WERI-Rb-1 (cell line): ENCODE results near the gene NEDD8.

Experiments
- DNase-seq: peaks from one replicate; pipeline ENCODE4 v3.0.0-alpha.2; 2020
- H3K27ac ChIP-seq: fragments of 250-450 bp; sonication (Bioruptor Pico); 2 replicates; pipeline ENCODE4 v1.5.1; 2020; ENCODE audit warnings: mild to moderate bottlenecking, moderate library complexity
- H3K27me3 ChIP-seq: fragments of 250-450 bp; sonication (Bioruptor Pico); 2 replicates; pipeline ENCODE4 v1.5.1; 2021; ENCODE audit warnings: mild to moderate bottlenecking, low read depth, moderate library complexity; ENCODE audit not compliant: insufficient read depth, severe bottlenecking
- H3K36me3 ChIP-seq: fragments of 250-450 bp; sonication (Bioruptor Pico); 2 replicates; pipeline ENCODE4 v1.5.1; 2020; ENCODE audit warnings: mild to moderate bottlenecking, moderate library complexity
- H3K4me3 ChIP-seq: 2 replicates; pipeline ENCODE4 v1.5.1; 2011; ENCODE audit warnings: low read depth, mild to moderate bottlenecking, control low read depth, low read length
- H3K9me3 ChIP-seq: fragments of 250-450 bp; sonication (Bioruptor Pico); 2 replicates; pipeline ENCODE4 v1.5.1; 2021; ENCODE audit warnings: mild to moderate bottlenecking, moderate library complexity; ENCODE audit not compliant: severe bottlenecking
- TF ChIP-seq, protein P1 (sequence below): IDR thresholded peaks from 2 replicates; pipeline ENCODE4 v1.5.1; 2011; ENCODE audit warnings: low read depth, mild to moderate bottlenecking, control low read depth, inconsistent platforms, low read length

Gene NEDD8

GRCh38 chr14:24241829-24242443, 9.8 kb upstream of the NEDD8 start:
- Histone ChIP-seq H3K36me3 (peaks cover 44% of the 10 kb centered on the region), H3K27ac (peak overlapping the region; percentile 97), H3K27me3 (no peaks in the 10 kb centered on the region), H3K4me3 (peak overlapping the region; percentile 73), H3K9me3 (no peaks in the 10 kb centered on the region)
- TF ChIP-seq, protein P1, sequence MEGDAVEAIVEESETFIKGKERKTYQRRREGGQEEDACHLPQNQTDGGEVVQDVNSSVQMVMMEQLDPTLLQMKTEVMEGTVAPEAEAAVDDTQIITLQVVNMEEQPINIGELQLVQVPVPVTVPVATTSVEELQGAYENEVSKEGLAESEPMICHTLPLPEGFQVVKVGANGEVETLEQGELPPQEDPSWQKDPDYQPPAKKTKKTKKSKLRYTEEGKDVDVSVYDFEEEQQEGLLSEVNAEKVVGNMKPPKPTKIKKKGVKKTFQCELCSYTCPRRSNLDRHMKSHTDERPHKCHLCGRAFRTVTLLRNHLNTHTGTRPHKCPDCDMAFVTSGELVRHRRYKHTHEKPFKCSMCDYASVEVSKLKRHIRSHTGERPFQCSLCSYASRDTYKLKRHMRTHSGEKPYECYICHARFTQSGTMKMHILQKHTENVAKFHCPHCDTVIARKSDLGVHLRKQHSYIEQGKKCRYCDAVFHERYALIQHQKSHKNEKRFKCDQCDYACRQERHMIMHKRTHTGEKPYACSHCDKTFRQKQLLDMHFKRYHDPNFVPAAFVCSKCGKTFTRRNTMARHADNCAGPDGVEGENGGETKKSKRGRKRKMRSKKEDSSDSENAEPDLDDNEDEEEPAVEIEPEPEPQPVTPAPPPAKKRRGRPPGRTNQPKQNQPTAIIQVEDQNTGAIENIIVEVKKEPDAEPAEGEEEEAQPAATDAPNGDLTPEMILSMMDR, result peak; percentile 54
- peak; percentile 93 for DNase-seq

- Histone ChIP-seq H3K9me3 (no peaks in the 10 kb centered on the region), H3K36me3 (peaks cover 58% of the 10 kb centered on the region), H3K4me3 (no peak overlapping the region), H3K27ac (no peak overlapping the region), H3K27me3 (no peaks in the 10 kb centered on the region)
- DNase-seq, result no peak
- TF ChIP-seq, protein P1, result no peak
These were observed 8.1 kb upstream of the NEDD8 start for GRCh38 chr14:24240110-24240918.

- no peak overlapping the region for H3K27ac ChIP-seq
- DNase-seq, result no peak
- no peaks in the 10 kb centered on the region for H3K27me3 ChIP-seq
- no peak overlapping the region for H3K4me3 ChIP-seq
- peaks cover 64% of the 10 kb centered on the region for H3K36me3 ChIP-seq
- no peaks in the 10 kb centered on the region for H3K9me3 ChIP-seq
- TF ChIP-seq, protein P1, result no peak
These were observed 6.4 kb upstream of the NEDD8 start for GRCh38 chr14:24238527-24239037.

DNA sequence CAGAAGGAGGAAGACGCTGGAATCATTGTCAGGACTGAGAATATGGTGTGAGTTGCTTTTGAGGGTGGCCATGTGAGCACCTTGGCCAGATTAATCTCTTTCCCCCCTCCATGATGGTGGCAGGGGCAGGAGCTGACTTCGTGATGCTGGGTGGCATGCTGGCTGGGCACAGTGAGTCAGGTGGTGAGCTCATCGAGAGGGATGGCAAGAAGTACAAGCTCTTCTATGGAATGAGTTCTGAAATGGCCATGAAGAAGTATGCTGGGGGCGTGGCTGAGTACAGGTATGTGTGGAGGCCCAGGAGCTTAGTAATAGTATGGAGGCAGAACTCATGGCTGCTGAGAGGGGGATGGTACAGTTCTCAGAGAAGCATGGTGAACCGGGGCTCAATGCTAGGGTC, 6.0 kb upstream of the NEDD8 start:
- H3K4me3 ChIP-seq, result no peak overlapping the region
- H3K27ac ChIP-seq, result no peak overlapping the region
- TF ChIP-seq, protein P1, result no peak
- no peak for DNase-seq
- H3K27me3 ChIP-seq, result no peaks in the 10 kb centered on the region
- H3K36me3 ChIP-seq, result peaks cover 64% of the 10 kb centered on the region
- H3K9me3 ChIP-seq, result no peaks in the 10 kb centered on the region

- no peaks in the 10 kb centered on the region for H3K27me3 ChIP-seq
- TF ChIP-seq, protein P1, result no peak
- H3K9me3 ChIP-seq, result no peaks in the 10 kb centered on the region
- H3K27ac ChIP-seq, result no peak overlapping the region
- DNase-seq, result no peak
- H3K4me3 ChIP-seq, result no peak overlapping the region
- peaks cover 64% of the 10 kb centered on the region for H3K36me3 ChIP-seq
These were observed 5.3 kb upstream of the NEDD8 start for GRCh38 chr14:24237463-24237955.
